ENCODE measurements around the gene DUSP8.

GRCh38 chr11:1576825-1577224, 4.8 kb upstream of the DUSP8 start:
- TF ChIP-seq MAX (CRISPR knock-in tag; IDR thresholded peaks at IDR 0.05) (no peak), CTCF (IDR thresholded peaks at IDR 0.05) (no peak), MYBL2 (CRISPR knock-in tag; IDR thresholded peaks at IDR 0.05) (no peak), NR1H2 (CRISPR knock-in tag; IDR thresholded peaks at IDR 0.05) (no peak), ZBTB43 (CRISPR knock-in tag; IDR thresholded peaks at IDR 0.05) (no peak)

Data from WTC11 (cell line).